ENCODE data around the gene SENP1. TPM values are rescaled to one million over a fixed set of nuclear protein-coding genes. Genes with fewer than 3 reads are reported as not detected.

The SENP1 gene
- total and polyA plus RNA-seq, 2 of the 13 experiments (the other 11 are each of a cell fraction or from before 2014, with no cell fraction given): 14.0 to 20.2 TPM

GRCh38 chr12:48118284-48118871 lies 12.5 kb upstream of the SENP1 start:
- H3K9ac ChIP-seq (ENCODE audit: insufficient read depth, low read depth, low read length): no peak overlapping the region
- no peak for ATAC-seq
- POLR2A ChIA-PET: no interaction called here

More at GRCh38 chr12:48118284-48118871, 12.5 kb upstream of the SENP1 start:
- intact Hi-C loops (cut with micrococcal nuclease; ENCODE audit: unreplicated experiment): no loop called here
- Histone ChIP-seq H3K27me3 (ENCODE audit: control insufficient read depth in 1 of 2, insufficient read depth in 2 of 2, low read length in 2 of 2) (peaks cover 2 to 7% of the 10 kb centered on the region in 2 experiments; a peak in 2 of 5 replicates), H3K4me2 (ENCODE audit: low read depth, low read length) (no peak overlapping the region), H2AFZ (ENCODE audit: low read length) (no peak overlapping the region), H4K20me1 (ENCODE audit: insufficient read depth, low read length) (no peaks in the 10 kb centered on the region), H3K9me3 (ENCODE audit: low read length) (no peaks in the 10 kb centered on the region), H3K4me3 (replicated peaks in 1 of 3; ENCODE audit: insufficient read depth in 1 of 3, low read depth in 2 of 3, low read length in 3 of 3) (no peak overlapping the region), H3K27ac (ENCODE audit: extremely low read length, insufficient read depth, low read length) (no peak overlapping the region), H3K36me3 (replicated peaks in 1 of 2; ENCODE audit: control insufficient read depth in 1 of 2, insufficient read depth in 2 of 2, low read length in 2 of 2) (no peaks in the 10 kb centered on the region), H3K79me2 (ENCODE audit: insufficient read depth, low read length) (no peaks in the 10 kb centered on the region), H3K4me1 (ENCODE audit: insufficient read depth, low read length) (peaks cover 15% of the 10 kb centered on the region)
- no peak for TF ChIP-seq NCOR1 (IDR thresholded peaks at IDR 0.05; ENCODE audit: borderline replicate concordance, low read length)
- TF ChIP-seq POLR2AphosphoS2 (IDR thresholded peaks at IDR 0.05; ENCODE audit: low read depth, low read length): no peak
- TF ChIP-seq ZNF124 (CRISPR knock-in tag; IDR thresholded peaks at IDR 0.05): no peak
- no peak for TF ChIP-seq CCDC6 (CRISPR knock-in tag; IDR thresholded peaks at IDR 0.05)
- no peak for TF ChIP-seq ZNF781 (CRISPR knock-in tag; IDR thresholded peaks at IDR 0.05; ENCODE audit: borderline replicate concordance, not compliant biosample characterization)
- no peak for TF ChIP-seq ZNF800 (CRISPR knock-in tag; IDR thresholded peaks at IDR 0.05)
- TF ChIP-seq ZFYVE20 (CRISPR knock-in tag; IDR thresholded peaks at IDR 0.05; ENCODE audit: borderline replicate concordance, low read depth): no peak
- no peak for TF ChIP-seq RXRA (CRISPR knock-in tag; IDR thresholded peaks at IDR 0.05)
- no peak for TF ChIP-seq FOSL2 (CRISPR knock-in tag; IDR thresholded peaks at IDR 0.05)
- no TSS peak for BruUV-seq (replicated peaks)
- FAIRE-seq (no peak), DNase-seq (ENCODE audit: low spot score) (no peak)
- WGBS (ENCODE audit: low lambda C conversion rate): 17% methylated on average over 3 of the region's 3 CpGs
- CTCF ChIA-PET (ENCODE audit: low intra/inter-chr PET ratio, low total read pairs): no interaction called here
- in situ Hi-C loops (cut with HindIII; ENCODE audit: extremely low pct_ligation_motif_present, low pct_unique_long_range_greater_than_20kb): no loop called here

Measured in HepG2 (cell line).